Activated naive CD4-positive, alpha-beta T cell treated with anti-CD3 and anti-CD28 coated beads for 36 hours (primary cell): Measurements from ENCODE around the gene DCTN2. TPM values are rescaled to one million over a fixed set of nuclear protein-coding genes. Genes with fewer than 3 reads are reported as not detected.

ENCODE experiments used
- CTCF ChIA-PET: fragments of 350-600 bp; sonication (Branson Sonifier 250); formaldehyde crosslinking; loops from one replicate; lab custom pipeline; 2021; ENCODE audit warnings: antibody characterized with exemption; lab: Charles Lee
- DNase-seq: peaks from one replicate; pipeline ENCODE4 v3.0.0-alpha.2; 2020
- H3K27ac Mint-ChIP-seq: one replicate; pipeline ENCODE4 v1.8.0; 2021; ENCODE audit warnings: mild to moderate bottlenecking, mixed read lengths
- H3K27me3 Mint-ChIP-seq: one replicate; pipeline ENCODE4 v1.8.0; 2021; ENCODE audit warnings: low read depth, mixed read lengths
- H3K36me3 Mint-ChIP-seq: one replicate; pipeline ENCODE4 v1.8.0; 2021; ENCODE audit warnings: low read depth, mixed read lengths
- H3K4me1 Mint-ChIP-seq: one replicate; pipeline ENCODE4 v1.8.0; 2021; ENCODE audit warnings: low read depth, mixed read lengths
- H3K4me3 Mint-ChIP-seq: one replicate; pipeline ENCODE4 v1.8.0; 2021; ENCODE audit warnings: mild to moderate bottlenecking, moderate library complexity, mixed read lengths
- H3K9me3 Mint-ChIP-seq: one replicate; pipeline ENCODE4 v1.8.0; 2021; ENCODE audit warnings: mixed read lengths
- intact Hi-C: fragments of 100-400 bp; cut with micrococcal nuclease; formaldehyde crosslinking; loops from one replicate; pipeline ENCODE4 v1.15.1; 2023
- microRNA-seq: library from miRNA; unstranded; fragments of <30 nt; microRNA quantifications from one replicate; pipeline ENCODE4 v1.2.0, GENCODE V29; 2022; ENCODE audit warnings: borderline microRNAs expressed, borderline replicate concordance
- total RNA-seq, 2 experiments: library from RNA; stranded (reverse); gene quantifications; one replicate each; pipeline ENCODE4 v1.2.3, GENCODE V29; 2021

DCTN2 gene
- total RNA-seq, 2 experiments from 2014 or later: 65.1 to 71.7 TPM

DNA sequence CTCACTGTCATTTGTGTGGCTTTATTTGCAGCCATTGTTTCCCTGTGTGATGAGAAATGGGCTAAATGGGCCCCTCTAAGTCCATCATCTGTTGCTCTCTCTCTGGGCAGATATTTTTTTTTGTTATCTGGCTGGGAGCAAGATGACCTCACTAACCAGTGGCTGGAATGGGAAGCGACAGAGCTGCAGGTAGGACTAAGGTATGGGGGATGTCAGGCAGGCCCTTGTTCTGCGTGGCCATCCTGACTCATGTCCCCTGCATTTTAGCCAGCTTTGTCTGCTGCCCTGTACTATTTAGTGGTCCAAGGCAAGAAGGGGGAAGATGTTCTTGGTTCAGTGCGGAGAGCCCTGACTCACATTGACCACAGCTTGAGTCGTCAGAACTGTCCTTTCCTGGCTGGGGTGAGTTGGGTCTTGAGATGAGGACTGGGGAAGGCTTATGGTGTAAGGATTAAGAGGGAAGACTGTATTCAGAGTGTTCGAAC is 57.8 kb downstream of the DCTN2 start:
- Mint-ChIP-seq H3K9me3 (no peaks in the 10 kb centered on the region), H3K27me3 (no peaks in the 10 kb centered on the region), H3K4me1 (peaks cover 43% of the 10 kb centered on the region), H3K27ac (peak overlapping the region; percentile 94), H3K4me3 (peak overlapping the region; percentile 97), H3K36me3 (peaks cover 52% of the 10 kb centered on the region)
- no peak for DNase-seq
- intact Hi-C loops: no loop called here
- CTCF ChIA-PET: interaction anchor here (1.5 to 1.7 kb wide), 2 partner anchors 13 to 31 kb away, joined by 5 to 7 read pairs; no protein-coding TSS in a partner anchor

DNA sequence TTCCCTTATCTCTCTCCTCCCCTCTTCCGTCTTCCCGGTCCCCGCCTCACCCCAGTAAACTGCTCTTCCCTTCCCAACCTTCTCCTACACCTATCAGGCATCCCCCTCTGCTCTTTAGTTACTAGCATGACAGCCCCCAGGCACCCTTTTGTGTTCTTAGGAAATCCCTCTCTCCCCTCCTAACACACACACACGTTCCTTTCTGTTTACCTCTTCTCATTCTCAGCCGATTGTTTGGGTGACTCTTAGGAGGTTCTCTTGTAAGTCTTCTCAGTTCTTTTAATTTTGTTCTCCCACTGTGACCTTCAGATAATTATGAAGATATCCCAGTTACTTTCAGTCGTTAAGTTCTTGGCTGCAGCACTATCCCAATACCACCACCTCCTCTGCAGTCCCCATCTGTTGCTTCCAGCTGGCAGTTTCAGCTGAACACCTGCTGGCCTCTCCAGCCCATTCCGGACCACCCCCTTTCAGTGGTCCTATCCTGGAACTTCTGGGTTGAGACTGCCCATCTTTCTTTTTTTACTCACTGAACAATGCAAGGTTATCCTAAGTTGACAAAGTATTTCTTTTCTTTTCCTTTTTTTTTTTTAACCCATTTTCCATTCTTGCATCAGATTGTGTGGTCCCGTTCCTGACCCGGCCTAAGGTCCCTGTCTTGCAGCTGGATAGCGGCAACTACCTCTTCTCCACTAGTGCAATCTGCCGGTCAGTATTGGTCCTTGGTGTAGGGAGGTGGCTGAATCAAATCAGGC is 58.4 kb downstream of the DCTN2 start:
- Mint-ChIP-seq H3K27ac (peak overlapping the region; percentile 94), H3K27me3 (no peaks in the 10 kb centered on the region), H3K36me3 (peaks cover 49% of the 10 kb centered on the region), H3K4me1 (peaks cover 43% of the 10 kb centered on the region), H3K9me3 (no peaks in the 10 kb centered on the region), H3K4me3 (peak overlapping the region; percentile 97)
- intact Hi-C loops: loop anchor here (1.0 kb wide), 1 partner anchor 32 kb away; the partner anchor contains the start of gene DDIT3
- no peak for DNase-seq
- CTCF ChIA-PET: interaction anchor here (1.5 to 1.7 kb wide), 2 partner anchors 12 to 30 kb away, joined by 5 to 7 read pairs; no protein-coding TSS in a partner anchor

DNA sequence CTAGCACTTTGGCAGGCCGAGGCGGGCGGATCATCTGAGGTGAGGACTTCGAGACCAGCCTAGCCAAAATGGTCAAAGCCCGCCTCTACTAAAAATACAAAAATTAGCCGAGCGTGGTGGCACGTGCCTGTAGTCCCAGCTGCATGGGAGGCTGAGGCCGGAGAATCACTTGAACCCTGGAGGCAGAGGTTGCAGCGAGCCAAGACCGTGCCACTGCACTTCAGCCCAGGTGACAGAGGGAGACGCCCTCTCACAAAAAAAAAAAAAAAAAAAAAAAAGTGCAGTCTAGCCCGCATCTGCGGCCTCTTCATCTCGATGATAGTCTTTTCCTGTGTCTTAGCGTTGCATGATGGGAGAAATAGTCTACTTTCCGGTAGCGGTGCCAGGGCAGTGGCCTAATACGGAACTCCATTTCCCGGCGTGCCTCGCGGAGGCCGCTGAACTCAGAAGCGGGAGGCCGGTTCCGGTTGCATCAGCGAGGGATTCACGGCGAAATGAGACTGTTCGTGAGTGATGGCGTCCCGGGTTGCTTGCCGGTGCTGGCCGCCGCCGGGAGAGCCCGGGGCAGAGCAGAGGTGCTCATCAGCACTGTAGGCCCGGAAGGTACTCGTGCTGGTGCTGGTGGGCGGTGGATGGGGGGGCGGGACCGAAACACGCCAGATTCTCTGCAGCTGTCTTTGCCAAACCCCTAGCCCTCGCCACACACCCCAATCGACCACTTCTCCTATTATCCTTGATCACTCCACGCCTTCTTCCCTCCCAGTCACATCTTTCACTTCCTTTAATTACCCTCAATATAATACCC is 59.2 kb downstream of the DCTN2 start, which contains the start of gene MARS1:
TSS of gene MARS1 (plus strand) at position 472 of the 805 bp plus-strand sequence. CDS start at position 495, 23 bp downstream.
- intact Hi-C loops: loop anchor here (1.0 kb wide), 5 partner anchors 9 to 207 kb away; partner anchors contain the start of genes DCTN2, DDIT3 and GLI1
- Mint-ChIP-seq H3K4me3 (peak within 1 kb of the TSS; percentile 97), H3K9me3 (no peaks in the 10 kb centered on the region), H3K36me3 (peaks cover 50% of the 10 kb centered on the region), H3K27ac (peak within 1 kb of the TSS; percentile 94), H3K27me3 (no peaks in the 10 kb centered on the region), H3K4me1 (peaks cover 49% of the 10 kb centered on the region)
- peak; percentile 97 for DNase-seq
- CTCF ChIA-PET: interaction anchor here (1.1 to 1.2 kb wide), 2 partner anchors 16 to 25 kb away, joined by 3 to 6 read pairs; no protein-coding TSS in a partner anchor

DNA sequence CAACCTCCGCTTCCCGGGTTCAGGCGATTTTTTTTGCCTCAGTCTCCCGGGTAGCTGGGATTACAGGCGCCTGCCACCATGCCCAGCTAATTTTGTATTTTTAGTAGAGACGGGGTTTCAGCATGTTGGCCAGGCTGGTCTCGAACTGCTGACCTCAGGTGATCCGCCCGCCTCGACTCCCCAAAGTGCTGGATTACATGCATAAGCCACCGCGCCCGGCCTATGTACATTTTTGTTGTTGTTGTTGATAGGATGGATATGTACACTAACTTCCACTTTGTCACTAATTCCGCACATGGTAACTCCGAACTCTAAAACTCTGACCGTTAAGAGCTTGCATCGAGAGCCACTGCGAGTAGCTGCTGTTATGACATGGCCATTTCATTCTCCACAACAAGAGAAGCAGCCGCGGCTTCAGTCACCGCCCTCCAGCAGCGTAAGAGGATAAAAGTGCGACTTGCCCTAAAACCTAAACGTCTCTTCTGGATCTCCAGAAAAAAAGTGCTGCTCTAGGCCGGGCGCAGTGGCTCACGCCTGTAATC is 59.9 kb downstream of the DCTN2 start:
- no peaks in the 10 kb centered on the region for H3K27me3 Mint-ChIP-seq
- no peak overlapping the region for H3K27ac Mint-ChIP-seq
- no peak for DNase-seq
- no peak overlapping the region for H3K4me3 Mint-ChIP-seq
- peaks cover 45% of the 10 kb centered on the region for H3K4me1 Mint-ChIP-seq
- intact Hi-C loops: loop anchor here (1.0 kb wide), 4 partner anchors 9 to 207 kb away; partner anchors contain the start of genes DCTN2 and GLI1
- H3K36me3 Mint-ChIP-seq: peaks cover 45% of the 10 kb centered on the region
- CTCF ChIA-PET: interaction anchor here (1.1 to 1.8 kb wide), 4 partner anchors 10 to 28 kb away, joined by 3 to 13 read pairs (median 4); partner anchors contain the start of gene GLI1
- no peaks in the 10 kb centered on the region for H3K9me3 Mint-ChIP-seq

DNA sequence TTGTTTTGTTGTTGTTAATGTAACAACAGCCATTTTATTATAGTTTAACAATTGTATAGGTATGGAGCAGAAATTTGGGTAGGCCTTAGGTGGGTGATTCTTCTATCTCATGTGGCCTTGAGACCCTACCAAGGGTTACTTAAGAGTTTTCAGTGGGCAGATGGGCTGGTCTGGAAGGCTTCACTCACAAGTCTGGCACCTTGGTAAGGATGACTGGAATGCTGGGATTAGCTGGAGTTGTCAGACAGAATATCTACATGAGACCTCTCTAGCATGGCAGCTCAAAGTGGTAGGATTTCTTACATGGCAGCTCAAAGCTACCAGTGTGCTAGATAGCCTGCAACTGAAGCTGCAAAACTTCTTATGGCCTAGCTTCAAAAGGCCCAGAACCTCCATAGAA is 61.3 kb downstream of the DCTN2 start:
- CTCF ChIA-PET: interaction anchor here (0.6 to 1.8 kb wide), 3 partner anchors 9 to 65 kb away, joined by 3 to 13 read pairs (median 3); partner anchors contain the start of gene GLI1
- Mint-ChIP-seq H3K27me3 (no peaks in the 10 kb centered on the region), H3K27ac (no peak overlapping the region), H3K9me3 (no peaks in the 10 kb centered on the region), H3K36me3 (peaks cover 41% of the 10 kb centered on the region), H3K4me3 (no peak overlapping the region), H3K4me1 (peaks cover 51% of the 10 kb centered on the region)
- intact Hi-C loops: no loop called here
- no peak for DNase-seq

DNA sequence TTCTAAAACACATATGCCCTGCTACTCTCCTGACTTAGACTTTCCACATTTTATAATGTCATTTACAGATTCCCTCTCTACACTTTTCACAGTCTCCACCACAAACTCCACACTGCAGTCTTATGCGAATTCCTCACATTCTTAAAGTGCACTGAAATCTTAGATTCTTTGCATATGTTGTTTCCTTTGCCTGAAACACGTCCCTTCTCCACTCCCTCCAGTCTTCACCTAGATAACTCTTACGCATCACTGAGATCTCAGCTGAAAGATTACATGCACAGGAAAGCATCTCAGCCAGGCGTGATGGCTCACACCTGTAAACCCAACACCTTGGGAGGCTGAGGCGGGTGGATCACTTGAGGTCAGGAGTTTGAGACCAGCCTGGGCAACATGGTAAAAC is 63.5 kb downstream of the DCTN2 start:
- no peak for DNase-seq
- Mint-ChIP-seq H3K9me3 (no peaks in the 10 kb centered on the region), H3K4me3 (no peak overlapping the region), H3K27ac (peak overlapping the region; percentile 7), H3K27me3 (no peaks in the 10 kb centered on the region), H3K36me3 (peaks cover 32% of the 10 kb centered on the region), H3K4me1 (peaks cover 51% of the 10 kb centered on the region)
- CTCF ChIA-PET: interaction anchor here (10.2 kb wide), 1 partner anchor 21 kb away, joined by 207 read pairs; the partner anchor contains the start of gene GLI1
- intact Hi-C loops: no loop called here

DNA sequence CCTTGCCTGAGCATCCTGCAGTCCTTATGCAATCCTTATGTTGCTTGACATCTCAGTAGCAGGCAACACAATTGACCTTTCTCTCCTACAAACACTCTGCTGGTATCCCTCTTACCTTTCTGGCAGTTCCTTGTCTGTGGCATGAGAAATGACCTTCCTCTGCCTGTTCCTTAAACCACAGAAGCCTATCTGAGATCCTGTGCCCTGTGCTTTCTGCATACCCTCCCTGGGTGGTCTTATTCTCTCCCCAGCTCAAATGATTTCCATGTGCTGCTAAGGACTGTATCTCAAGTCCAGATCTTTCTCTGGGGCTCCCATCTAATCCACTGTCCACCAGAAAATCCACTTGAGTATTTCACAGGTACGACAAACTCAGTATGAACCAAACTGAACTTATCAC is 65.3 kb downstream of the DCTN2 start:
- no peak for DNase-seq
- Mint-ChIP-seq H3K27ac (peak overlapping the region; percentile 99), H3K27me3 (no peaks in the 10 kb centered on the region), H3K9me3 (no peaks in the 10 kb centered on the region), H3K36me3 (peaks cover 40% of the 10 kb centered on the region), H3K4me3 (no peak overlapping the region), H3K4me1 (peaks cover 48% of the 10 kb centered on the region)
- CTCF ChIA-PET: interaction anchor here (10.2 kb wide), 1 partner anchor 20 kb away, joined by 207 read pairs; the partner anchor contains the start of gene GLI1
- intact Hi-C loops: no loop called here

Small RNAs within 50 kb of the gene (microRNA-seq; reads per million reads assigned to microRNA genes)
- gene MIR616 (4.4 reads per million), gene MIR6758 (not detected)

Other genes with a start within 250 kb of the DCTN2 start
- gene R3HDM2, start 116.1 kb downstream of the DCTN2 start, total RNA-seq: 10 to 100 TPM; 42.2 to 44.8 TPM
- not detected for gene INHBC, start 112.4 kb downstream of the DCTN2 start, total RNA-seq
- 1 to 10 TPM in 1 of 2 experiments, under 1 TPM in 1; 0.81 to 1.0 TPM for gene INHBE, start 91.9 kb downstream of the DCTN2 start, total RNA-seq
- not detected for gene GLI1, start 87.4 kb downstream of the DCTN2 start, total RNA-seq
- gene ARHGAP9, start 67.3 kb downstream of the DCTN2 start, total RNA-seq: 10 to 100 TPM; 95.9 to 97.9 TPM
- gene MARS1, start 59.1 kb downstream of the DCTN2 start, total RNA-seq: 100 to 1,000 TPM; 481 to 489 TPM
- gene DDIT3, start 26.7 kb downstream of the DCTN2 start, total RNA-seq: 10 to 100 TPM; 44.6 to 45.6 TPM
- 10 to 100 TPM; 43.5 to 45.5 TPM for gene MBD6, start 24.4 kb downstream of the DCTN2 start, total RNA-seq
- gene KIF5A, start 2.9 kb upstream of the DCTN2 start, total RNA-seq: under 1 TPM; 0.60 to 0.86 TPM
- gene PIP4K2C, start 44.0 kb upstream of the DCTN2 start, total RNA-seq: 10 to 100 TPM; 11.8 to 12.7 TPM
- 10 to 100 TPM; 15.8 to 16.2 TPM for gene DTX3, start 57.6 kb upstream of the DCTN2 start, total RNA-seq
- 1 to 10 TPM; 1.4 to 1.5 TPM for gene ARHGEF25, start 64.2 kb upstream of the DCTN2 start, total RNA-seq
- 1 to 10 TPM; 1.4 to 1.8 TPM for gene B4GALNT1, start 86.0 kb upstream of the DCTN2 start, total RNA-seq
- 10 to 100 TPM; 60.7 to 60.9 TPM for gene OS9, start 146.9 kb upstream of the DCTN2 start, total RNA-seq
- 10 to 100 TPM; 26.7 to 28.0 TPM for gene AGAP2, start 191.6 kb upstream of the DCTN2 start, total RNA-seq
- 1 to 10 TPM; 6.4 to 7.7 TPM for gene TSPAN31, start 197.8 kb upstream of the DCTN2 start, total RNA-seq
- gene CDK4, start 205.1 kb upstream of the DCTN2 start, total RNA-seq: 100 to 1,000 TPM; 194 to 202 TPM
- gene MARCHF9, start 207.9 kb upstream of the DCTN2 start, total RNA-seq: 10 to 100 TPM; 10.4 to 10.8 TPM
- 1 to 10 TPM; 5.4 to 6.1 TPM for gene CYP27B1, start 219.9 kb upstream of the DCTN2 start, total RNA-seq
- 10 to 100 TPM; 17.3 to 20.4 TPM for gene METTL1, start 224.9 kb upstream of the DCTN2 start, total RNA-seq
- 1 to 10 TPM; 3.6 to 4.6 TPM for gene EEF1AKMT3, start 225.4 kb upstream of the DCTN2 start, total RNA-seq
- gene TSFM, start 235.6 kb upstream of the DCTN2 start, total RNA-seq: 10 to 100 TPM; 32.8 to 34.3 TPM